Retinal pigment epithelial cell (primary cell): ENCODE measurements around the gene EBF3.

ENCODE experiments used
- DNase-seq: peaks from one replicate; pipeline ENCODE4 v3.0.0-alpha.2; 2010; ENCODE audit warnings: low read depth
- H3K4me3 ChIP-seq: 2 replicates; pipeline ENCODE4 v1.5.1; 2011; ENCODE audit warnings: mild to moderate bottlenecking, low read length, control low read depth, moderate library complexity
- CTCF ChIP-seq: conservative IDR thresholded peaks from 2 replicates; pipeline ENCODE4 v1.5.1; 2011; ENCODE audit warnings: low read depth, low read length, control low read depth, inconsistent platforms

Gene EBF3

DNA sequence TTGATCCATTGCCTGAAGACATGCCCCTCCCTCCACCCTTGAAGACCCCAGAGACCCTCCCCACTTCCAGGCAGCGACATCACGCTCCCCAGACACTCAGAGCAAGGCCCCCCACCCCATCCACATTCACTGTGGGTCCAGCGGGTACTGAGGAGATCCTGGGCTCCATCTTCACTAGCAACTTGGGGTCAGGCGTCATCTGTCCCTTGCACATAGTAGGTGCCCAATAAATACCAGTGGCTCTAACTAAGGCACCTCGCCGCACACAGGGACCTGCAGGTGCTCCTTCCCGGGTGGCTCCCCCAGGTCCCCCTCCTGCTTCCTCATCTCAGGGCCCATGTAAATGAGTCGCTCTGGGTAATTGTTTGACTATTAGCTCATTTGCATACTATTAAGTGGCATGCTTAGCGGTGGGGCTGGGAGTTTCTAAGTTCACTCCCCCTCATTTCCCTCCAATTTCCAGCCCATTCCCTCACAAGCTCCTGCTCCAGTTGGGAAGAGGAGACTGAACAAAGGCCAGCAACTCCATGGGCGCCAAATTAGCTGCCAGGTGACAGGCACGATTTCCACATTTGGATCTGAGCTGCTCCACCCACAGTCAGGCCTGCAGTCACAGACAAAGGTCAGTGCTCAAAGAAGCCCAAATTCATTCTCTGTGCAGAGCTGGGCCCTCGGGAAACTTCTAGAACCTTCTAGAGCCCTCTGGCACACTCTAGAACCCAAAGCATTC, 29.7 kb downstream of the EBF3 start:
- TF ChIP-seq CTCF = no peak
- H3K4me3 ChIP-seq = no peak overlapping the region
- DNase-seq = no peak

DNA sequence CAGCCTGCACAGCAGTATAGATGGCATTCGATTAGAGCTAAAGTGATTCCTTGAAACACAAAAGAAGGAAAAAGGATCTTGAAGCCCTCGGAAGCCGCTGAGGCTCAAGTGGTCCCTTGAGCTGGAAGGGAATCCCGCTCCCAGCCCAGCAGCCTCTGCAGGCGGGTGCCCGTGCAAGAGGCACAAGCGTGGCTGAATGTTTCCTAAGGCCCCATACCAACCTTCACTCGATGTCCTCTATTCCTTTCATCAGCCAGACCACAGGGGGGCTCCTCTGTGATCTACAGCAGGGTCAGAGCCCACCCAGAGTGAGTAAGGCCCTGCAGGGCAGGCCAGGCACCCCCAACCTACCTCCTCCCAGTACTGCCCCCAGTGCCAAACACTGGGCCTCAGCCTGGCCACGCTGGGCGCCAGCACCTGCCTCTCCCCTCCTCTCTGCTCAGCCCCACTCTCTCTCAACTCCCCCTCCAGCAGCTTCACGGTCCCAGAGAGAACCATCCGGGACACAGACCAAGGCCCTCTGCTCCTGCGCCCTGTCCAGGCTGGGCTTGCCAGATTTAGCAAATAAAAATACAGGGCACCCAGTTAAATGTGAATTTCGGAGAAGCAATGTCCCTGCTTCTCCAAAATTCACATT, 30.5 kb downstream of the EBF3 start:
- no peak for TF ChIP-seq CTCF
- no peak for DNase-seq
- H3K4me3 ChIP-seq = no peak overlapping the region

DNA sequence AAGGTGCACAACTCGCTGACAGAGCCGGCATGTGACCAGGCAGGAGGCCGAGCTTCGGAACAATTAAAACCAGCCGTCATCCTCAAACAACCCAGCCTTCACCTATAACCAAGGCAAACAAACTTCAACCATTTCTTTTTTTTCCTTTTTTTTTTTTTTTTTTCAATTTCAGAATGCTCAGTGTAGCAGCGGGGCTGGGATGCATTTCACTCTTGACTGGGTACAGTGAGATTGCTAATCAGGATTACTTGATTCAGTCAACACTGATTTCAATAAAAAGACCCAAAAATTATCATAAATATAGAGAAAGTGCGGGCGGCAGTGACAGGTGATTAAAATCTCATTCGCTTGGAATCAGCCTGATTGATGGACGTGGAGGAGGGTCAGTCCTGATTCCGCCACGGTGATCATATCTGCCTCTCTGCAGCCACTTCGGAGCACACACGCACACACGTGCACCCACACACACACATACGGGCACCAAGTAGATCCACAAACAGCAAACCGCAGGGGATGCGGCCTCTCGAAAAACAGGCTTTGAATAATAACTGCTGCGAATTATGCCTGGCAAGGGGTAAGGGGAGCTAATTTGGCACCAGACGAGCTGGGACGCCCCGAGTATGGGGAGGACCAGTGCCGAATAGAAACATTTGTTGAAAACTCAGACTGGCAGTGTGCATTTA, 31.2 kb downstream of the EBF3 start:
- no peak overlapping the region for H3K4me3 ChIP-seq
- no peak for DNase-seq
- TF ChIP-seq CTCF = no peak

DNA sequence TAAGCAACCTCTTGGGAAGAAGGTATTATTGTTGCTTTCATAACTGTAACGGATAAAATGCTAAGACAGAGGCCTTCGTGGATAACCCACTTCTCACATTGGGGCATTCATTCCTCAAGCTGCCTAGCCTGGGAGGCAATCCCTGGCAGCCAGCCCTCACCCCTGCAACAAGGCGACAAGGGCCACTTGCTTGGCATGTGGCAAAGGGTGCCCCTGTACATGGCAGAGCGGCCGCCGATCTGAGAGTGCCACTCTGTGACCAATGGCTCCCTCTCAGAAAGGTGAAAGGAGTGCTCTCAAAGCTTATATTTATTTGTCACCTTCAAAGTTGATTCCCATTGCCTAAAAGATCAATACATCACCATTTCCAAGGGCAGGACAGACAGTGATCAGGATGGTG, 31.9 kb downstream of the EBF3 start:
- no peak overlapping the region for H3K4me3 ChIP-seq
- no peak for DNase-seq
- TF ChIP-seq CTCF = no peak

- TF ChIP-seq CTCF = no peak
- no peak overlapping the region for H3K4me3 ChIP-seq
- no peak for DNase-seq
Observed at GRCh38 chr10:129929343-129930292, 34.5 kb downstream of the EBF3 start.

GRCh38 chr10:129927351-129928120, 36.5 kb downstream of the EBF3 start:
- no peak for TF ChIP-seq CTCF
- H3K4me3 ChIP-seq = no peak overlapping the region
- DNase-seq = no peak
